GM19025 (cell line): ENCODE results near the gene PGA3.
A peak's percentile ranks its signal among the peaks of the same experiment; 100 is the strongest.
"Not testable (repeated sequence)": the region's sequence is repeated elsewhere in the genome, so short reads cannot be mapped to it uniquely, and the experiment has no call there.

Experiments used
- ATAC-seq: cut with Tn5 transposase; IDR thresholded peaks from one replicate; pipeline ENCODE4 v1.9.1; 2021; ENCODE audit warnings: mild to moderate bottlenecking, low read depth, moderate library complexity; ENCODE audit not compliant: unreplicated experiment

Gene PGA3

DNA sequence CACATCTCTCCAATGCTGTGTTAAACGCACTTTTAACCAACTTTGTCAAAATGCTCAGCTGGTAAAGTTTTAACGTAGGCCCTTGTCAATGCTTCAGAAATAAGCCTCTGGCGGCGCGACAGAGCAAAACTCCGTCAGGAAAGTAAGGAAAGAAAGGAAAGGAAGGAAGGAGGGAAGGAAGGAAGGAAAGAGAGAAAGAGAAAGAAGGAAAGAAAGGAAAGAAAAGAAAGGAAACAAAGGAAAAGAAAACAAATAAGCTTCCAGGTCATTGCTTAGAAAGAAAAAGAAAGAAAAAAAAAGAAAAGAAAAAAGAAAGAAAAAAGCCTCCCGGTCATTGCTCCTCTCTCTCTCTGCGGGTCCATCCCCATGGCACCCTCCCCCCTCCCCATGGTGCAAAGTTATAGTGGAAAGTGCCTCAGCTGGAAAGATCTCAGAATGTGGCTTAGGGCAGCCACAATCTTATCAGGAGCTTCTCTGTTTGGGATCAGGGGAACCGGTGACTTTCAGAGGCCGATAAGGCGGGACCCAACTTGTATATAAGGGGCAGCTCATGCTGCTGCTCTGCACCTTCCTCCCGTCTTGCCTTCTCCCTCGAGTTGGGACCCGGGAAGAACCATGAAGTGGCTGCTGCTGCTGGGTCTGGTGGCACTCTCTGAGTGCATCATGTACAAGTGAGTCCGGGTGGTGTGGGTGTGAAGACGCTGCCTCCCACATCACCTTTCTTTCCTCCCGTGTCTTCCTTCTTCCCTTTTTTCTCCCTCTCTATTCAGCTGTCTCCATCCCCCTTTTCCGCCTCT is at the start of gene PGA3:
TSS of gene PGA3 (plus strand) at position 566 of the 797 bp plus-strand sequence. CDS start at position 616, 50 bp downstream.
- not testable (repeated sequence) for ATAC-seq

DNA sequence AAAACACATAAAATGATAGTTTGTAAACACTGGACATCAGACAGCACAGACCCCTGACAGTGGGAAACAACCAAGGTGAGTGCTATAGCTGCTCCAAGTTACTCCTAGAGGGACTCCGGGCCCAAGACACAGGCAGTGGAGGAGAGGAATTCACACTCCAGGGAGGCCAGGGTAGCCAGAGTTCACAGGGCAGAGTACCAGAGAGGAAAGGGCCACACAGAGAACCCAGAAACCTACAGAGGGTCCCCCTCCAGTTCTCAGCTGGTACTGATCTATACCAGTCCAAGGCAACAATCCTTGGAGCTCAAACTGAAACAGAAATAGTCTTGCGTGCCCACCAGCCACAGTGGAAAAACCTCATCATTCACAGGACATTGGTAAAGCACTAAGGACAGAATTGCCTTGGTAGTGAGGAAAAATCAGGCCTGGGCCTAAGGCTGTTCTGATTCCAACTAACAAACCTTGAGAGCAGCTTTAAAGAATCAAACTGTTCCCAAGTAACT is 49.7 kb upstream of the PGA3 start:
- no peak for ATAC-seq

GRCh38 chr11:61154528-61154927 is 48.8 kb upstream of the PGA3 start:
- ATAC-seq, result no peak

DNA sequence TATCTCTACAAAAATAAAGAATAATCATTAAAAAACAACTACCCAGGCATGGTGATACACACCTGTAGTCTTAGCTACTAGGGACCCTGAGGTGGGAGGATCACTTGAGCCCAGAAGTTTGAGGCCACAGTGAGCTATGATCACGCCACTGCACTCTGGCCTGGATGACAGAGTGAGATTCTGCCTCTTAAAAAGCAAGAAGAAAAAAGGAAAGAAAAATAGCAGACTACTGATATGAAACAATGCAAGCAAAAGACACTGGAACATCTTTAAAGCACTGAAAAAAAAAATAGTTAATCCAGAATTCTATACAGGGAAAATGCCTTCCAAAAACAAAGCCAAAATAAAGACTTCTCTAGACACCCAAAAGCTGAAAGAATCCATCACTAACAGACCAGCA is 48.0 kb upstream of the PGA3 start:
- ATAC-seq, result no peak

GRCh38 chr11:61155741-61156140 is 47.6 kb upstream of the PGA3 start:
- ATAC-seq, result no peak

DNA sequence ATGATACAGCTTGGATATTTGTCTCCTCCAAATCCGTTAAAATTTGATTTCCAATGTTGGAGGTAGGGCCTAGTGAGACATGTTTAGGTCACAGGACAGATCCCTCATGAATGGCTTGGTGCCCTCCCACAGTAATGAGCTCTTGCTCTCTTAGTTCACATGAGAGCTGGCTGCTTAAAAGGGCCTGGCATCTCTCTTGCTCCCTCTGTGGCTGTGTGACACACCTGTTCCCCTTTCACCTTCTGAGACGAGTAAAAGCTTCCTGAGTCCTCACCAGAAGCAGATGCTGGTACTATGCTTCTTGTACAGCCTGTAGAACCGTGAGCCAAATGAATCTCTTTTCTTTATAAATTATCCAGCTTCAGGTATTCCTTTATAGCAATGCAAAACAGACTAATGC is 45.6 kb upstream of the PGA3 start:
- no peak for ATAC-seq

- ATAC-seq, result no peak
These were observed 44.5 kb upstream of the PGA3 start for GRCh38 chr11:61158691-61159381.

DNA sequence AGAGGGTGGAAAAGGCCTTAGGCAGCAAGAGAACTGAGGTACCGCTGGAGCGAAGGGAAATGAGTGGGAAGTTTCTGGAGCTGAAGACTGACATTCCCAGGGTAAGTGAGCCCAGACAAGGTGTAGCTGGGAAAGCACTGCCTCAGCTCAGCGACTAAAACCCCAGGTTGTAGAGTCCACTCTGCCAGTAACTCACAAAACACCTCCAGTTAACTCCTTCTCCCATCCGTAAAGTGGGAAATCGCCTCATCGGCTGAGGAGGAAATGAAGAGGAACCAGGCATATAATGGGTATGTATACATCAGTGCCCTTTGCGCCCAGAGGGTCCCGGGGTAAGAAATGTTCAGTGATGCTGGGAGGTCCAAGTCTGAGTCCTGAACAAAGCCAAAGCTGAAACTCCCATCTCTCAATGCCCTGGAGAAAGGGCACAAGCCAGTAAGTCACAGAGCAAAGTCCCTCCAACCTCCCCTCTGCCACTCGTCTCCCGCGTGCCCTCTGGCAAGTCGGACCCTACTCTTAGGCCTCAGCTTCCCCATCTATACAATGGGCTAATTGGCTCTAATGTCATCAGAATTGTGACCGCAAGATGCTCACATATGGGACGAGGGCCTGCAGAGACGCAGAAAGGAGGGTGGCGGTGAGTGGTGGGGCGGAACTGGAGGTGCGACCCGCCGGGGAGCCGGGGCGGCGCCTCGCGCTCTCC is 42.7 kb upstream of the PGA3 start:
- ATAC-seq, result no peak

GRCh38 chr11:61161190-61162091 is 41.9 kb upstream of the PGA3 start, which contains the start of gene VPS37C:
TSS of gene VPS37C (minus strand) at chr11:61161426. CDS start at chr11:61138829, 22,597 bp downstream.
- ATAC-seq, result peak; percentile 72

DNA sequence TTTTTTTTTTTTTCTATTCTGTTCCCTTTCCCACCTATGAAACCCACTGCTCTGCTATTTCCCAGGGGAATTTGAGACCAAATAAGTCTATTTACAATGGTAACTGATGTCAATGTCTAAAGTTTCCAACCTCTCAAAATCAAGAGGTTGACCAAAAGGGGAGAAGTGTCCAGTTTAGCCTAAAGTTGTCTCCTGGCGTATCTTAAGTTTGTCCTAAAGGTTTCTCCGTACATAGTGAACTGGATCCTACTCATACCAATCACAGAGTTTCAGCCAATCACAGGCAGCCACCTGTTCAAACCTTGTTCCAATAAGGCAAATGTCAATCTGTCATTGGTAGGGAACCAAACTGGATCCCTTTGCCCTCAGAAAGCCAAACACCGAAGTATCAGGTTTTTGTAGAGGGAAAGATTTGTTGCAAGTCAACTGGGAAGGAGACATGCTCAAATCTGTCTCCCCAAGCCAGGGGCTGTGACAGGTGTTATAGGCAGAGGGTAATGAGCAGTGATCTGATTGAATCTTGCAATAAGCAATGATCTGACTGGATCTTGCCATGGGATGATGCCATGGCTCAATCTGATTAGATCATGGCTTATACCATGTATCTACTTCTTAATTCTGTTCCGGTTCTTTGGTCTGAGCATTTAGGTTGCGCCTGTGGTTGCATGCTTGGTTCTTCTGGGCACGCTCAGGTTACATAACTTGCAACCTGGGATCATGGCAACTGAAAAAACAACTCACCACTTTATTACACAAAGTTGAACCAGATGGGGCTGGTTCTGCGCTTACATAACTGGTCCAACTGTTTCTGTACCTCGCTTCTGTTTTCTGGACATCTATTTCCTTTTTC is 41.0 kb upstream of the PGA3 start:
- ATAC-seq, result no peak

GRCh38 chr11:61163021-61163420 is 40.3 kb upstream of the PGA3 start:
- no peak for ATAC-seq

GRCh38 chr11:61163714-61164605 is 39.4 kb upstream of the PGA3 start:
- no peak for ATAC-seq

DNA sequence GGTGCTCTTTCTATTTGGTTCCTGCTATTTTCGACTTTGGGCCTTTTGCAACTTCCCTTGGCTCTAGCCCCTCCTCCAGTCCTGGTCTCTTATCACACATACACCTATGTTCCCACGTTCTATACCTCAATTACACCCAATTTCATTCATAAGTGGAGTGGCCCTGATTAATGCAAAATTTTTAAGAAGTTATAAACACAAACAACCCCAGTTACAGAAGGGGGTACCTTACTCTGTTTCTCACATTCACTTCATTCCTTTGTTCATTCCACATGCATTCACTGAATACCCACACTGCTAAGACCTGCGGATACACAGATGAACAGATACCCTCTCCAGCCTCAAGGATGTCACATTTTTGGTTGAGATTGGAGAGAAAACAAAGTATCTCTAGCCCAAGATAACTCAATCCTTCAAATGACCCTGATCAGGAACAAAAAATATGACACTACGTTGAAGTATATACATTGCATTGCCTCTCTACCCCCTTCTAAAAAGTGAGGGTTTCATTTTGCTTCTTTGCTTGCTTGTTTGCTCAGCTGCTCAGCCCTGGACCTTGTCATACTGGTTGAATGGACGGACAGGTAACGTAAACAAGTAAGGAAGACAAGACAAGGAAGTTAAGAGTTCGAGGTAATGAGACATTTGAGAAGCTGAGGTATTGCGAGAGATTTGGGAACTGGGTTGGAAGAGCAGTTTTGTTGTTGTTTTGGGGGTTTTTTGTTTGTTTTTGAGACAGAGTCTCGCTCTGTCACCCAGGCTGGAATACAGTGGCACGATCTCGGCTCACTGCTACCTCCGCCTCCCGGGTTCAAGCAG is 38.5 kb upstream of the PGA3 start:
- ATAC-seq, result no peak

DNA sequence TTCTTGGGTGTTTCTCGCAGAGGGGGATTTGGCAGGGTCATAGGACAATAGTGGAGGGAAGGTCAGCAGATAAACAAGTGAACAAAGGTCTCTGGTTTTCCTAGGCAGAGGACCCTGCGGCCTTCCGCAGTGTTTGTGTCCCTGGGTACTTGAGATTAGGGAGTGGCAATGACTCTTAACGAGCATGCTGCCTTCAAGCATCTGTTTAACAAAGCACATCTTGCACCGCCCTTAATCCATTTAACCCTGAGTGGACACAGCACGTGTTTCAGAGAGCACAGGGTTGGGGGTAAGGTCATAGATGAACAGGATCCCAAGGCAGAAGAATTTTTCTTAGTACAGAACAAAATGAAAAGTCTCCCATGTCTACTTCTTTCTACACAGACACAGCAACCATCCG is 37.5 kb upstream of the PGA3 start:
- not testable (repeated sequence) for ATAC-seq

DNA sequence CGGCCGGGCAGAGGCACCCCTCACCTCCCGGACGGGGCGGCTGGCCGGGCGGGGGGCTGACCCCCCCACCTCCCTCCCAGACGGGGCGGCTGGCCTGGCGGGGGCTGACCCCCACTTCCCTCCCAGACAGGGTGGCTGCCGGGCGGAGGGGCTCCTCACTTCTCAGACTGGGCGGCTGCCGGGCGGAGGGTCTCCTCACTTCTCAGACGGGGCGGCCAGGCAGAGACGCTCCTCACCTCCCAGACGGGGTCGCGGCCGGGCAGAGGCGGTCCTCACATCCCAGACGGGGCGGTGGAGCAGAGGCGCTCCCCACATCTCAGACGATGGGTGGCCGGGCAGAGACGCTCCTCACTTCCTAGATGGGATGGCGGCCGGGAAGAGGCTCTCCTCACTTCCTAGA is 37.0 kb upstream of the PGA3 start:
- ATAC-seq, result not testable (repeated sequence)

- ATAC-seq, result no peak
These were observed 35.1 kb upstream of the PGA3 start for GRCh38 chr11:61168042-61168688.

DNA sequence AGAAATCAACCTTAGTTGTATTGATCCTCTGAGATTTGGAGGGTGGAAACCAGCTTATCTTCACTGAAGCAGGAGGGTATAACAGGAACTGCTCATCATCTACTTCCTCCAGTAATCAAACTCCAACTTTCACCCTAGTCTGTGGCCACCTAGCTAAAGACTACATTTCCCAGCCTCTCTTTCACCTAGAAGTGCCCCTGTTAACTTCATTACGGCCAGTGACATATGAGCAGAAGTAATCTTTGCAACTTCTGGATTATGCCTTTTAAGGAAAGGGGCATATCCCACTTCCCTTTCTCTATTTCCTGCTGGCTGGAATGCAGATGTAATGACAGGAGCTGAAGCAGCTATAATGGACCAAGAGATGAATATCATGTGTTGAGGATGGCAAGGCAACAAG is 34.5 kb upstream of the PGA3 start:
- no peak for ATAC-seq
